Measurements from ENCODE around the gene LY6G5C.

Gene LY6G5C

DNA sequence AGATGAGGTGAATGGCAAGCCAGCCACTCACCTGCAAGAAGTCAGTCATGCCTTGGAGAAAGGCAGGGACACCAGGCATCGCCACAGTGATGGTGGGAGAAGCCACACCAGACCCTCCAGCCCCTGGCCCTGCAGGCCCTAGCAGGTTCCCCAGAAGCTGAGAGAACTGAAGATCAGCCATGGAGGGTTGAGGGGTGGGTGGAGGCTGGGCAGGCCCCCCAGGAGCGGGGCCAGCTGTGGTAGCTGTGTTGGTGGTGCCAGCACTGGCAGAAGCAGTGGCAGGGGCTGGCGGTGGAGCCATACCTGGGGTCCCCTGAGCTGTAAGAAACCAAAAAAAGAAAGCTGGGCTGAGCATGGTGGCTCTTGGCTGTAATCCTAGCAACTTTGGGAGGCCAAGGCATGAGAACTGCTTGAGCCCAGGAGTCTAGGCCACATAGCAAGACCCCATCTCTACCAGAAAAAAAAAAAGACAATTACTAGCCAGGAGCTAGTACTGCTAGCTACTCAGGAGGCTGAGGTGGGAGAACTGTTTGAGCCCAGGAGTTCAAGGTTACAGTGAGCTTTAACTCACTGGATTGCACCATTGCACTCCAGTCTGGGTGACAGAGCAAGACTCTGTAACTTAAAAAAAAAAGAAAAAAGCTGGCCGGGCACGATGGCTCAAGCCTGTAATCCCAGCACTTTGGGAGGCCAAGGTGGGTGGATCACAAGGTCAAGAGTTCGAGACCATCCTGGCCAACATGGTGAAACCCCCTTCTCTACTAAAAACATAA is 37.9 kb downstream of the LY6G5C start:
- DNase-seq (ENCODE audit: low read depth in 2 of 3, low spot score in 2 of 3), result no peak

DNA sequence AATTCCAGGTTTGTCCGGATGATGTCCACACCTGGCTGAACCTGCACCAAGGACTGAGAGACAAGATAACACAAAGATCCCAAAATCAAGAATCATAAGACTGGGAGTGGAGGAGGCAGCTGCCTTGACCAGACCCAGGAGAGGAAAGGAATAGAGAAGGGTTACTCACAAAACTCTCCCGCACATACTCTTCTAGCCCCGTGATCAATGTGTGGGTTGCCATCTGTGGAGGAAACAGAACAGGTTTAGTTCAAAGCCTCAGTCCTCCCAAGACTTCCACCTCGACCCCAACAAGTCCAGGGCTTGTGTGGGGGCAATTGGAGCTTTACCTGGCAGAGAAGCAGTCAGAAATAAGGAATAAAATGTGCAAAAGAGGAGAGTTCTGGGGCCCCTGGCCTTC is 39.5 kb downstream of the LY6G5C start:
- DNase-seq (ENCODE audit: low read depth in 2 of 3, low spot score in 2 of 3), result no peak

DNA sequence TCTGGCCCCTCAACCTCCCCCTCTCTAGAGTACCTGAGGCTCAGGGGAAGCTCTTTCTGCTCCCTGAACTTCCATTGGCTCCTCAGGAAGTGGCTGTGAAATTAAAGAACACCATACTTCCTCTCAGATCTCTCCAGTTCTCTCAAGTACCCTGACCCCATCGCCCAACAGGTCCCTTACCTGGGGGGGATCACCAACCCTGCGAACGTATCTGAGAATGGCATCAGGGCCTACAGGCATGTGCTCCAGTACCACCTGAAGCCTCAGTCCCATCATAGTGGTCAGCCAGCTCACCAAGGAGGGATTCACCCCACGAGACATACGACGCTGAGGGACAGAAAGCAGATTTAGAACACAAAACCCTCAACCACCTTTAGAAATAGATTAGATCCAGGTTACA is 40.3 kb downstream of the LY6G5C start:
- DNase-seq (ENCODE audit: low read depth in 2 of 3, low spot score in 2 of 3), result no peak

DNA sequence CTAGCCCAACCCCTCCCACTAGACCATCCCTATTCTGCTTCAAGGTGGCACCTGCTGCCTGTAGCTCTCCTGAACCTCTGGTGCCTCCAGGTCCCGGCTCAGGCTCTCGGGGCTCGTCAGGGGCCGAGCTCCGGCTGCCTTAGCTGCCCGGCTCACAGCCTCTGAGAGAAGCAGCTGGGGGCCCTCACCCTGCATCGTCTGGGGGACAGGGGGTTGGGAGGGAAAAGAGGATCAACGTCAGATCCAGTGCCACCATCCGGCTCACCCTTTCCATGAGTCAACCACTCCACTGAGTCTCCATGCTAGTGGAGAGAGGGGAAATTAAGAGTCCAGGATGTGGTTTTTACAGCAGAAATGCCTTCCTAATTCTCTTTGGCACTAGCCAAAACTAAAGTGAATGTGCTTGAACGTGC is 41.4 kb downstream of the LY6G5C start:
- DNase-seq (ENCODE audit: low read depth in 2 of 3, low spot score in 2 of 3), result no peak

DNA sequence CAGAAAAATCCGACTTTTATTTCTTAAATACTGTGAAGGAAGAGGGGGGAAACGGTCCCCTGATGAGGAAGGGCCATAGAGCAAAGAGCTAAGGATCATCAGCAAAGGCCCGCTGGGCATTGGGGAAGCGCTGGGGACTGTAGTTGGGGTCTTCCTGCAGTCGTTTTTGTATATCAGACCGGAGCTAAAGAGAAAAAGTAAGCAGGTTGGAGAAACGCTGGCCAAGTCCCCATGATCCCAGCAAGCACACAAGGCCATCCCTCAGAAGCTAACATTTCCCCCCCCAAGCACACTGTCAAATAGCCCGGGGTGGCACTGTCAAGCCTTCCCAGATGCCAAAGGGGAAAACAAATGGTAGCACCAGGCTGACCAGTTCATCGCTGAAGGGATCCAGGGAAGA is 41.8 kb downstream of the LY6G5C start:
- DNase-seq (ENCODE audit: low read depth in 2 of 3, low spot score in 2 of 3), result no peak

DNA sequence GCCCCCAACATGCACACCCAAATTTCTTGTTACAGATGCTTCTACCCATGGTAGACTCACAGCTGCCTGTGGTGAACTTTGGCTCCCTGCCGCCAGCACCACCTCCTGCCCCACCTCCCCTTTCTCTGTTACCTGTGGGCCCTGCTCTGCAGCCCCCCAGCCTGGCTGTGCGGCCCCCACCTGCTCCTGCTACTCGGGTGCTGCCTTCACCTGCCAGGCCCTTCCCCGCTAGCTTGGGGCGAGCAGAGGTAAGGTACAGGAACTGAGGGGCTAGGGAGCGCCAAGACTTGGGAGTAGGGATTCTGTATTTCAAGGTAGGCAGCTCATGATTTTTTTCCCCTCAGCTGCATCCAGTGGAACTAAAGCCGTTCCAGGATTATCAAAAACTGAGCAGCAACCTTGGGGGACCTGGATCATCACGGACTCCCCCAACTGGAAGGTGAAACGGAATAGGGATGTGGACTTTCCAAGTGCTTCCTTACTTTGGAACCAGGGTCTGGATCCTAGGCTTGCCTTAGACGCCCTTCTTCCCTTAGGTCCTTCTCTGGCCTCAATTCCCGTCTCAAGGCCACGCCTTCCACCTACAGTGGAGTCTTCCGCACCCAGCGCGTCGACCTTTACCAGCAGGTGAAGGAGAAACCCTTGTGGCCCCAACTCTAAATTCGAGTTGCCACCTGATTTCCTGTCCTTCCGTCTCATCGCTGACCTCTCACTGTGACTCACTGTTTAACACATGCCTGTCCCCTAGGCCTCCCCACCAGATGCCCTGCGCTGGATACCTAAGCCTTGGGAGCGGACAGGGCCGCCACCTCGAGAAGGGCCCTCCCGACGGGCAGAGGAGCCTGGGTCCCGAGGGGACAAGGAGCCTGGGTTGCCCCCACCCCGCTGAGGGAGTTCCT is 43.9 kb downstream of the LY6G5C start:
- DNase-seq (ENCODE audit: low read depth in 2 of 3, low spot score in 2 of 3), result no peak

DNA sequence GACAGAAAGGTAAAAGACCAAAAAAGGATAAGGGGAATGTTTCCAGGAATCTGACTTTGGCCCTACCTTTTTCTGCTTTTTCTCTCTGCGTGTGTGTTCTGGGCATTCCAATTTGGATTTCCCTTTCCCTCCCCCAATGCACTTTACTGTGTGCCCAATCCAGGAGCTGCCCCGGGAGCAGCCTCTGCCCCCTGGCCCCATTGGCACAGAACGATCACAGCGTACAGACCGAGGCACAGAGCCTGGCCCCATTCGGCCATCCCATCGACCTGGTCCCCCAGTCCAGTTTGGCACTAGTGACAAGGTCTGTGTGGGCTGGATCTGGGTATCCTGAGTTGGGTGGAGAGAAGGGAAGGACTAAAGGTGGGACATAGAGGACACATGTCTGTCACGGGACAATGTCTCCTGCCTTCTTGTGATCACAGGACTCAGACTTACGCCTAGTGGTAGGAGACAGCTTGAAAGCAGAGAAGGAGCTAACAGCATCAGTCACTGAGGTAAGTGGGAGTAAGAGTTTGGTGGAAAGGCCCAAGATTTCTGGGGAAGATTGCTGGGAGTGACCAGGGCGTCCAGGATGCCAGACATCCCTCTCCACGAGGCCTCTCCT is 45.8 kb downstream of the LY6G5C start:
- no peak for DNase-seq (ENCODE audit: low read depth in 2 of 3, low spot score in 2 of 3)

DNA sequence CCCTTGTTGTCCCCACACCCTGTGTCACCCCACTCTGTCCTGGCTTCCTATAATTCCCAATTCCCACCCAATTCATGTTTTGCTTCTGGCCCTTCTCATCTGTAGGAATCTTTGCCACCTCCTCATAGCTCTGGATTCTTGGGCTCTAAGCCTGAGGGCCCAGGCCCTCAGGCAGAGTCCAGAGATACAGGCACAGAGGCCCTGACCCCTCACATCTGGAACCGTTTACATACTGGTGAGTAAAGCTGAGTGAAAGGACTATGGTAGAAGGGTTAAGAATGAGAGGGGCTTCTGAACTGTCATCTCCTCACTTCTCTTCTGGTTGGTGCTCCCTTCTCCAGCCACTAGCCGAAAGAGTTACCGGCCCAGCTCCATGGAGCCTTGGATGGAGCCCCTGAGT is 46.7 kb downstream of the LY6G5C start:
- no peak for DNase-seq (ENCODE audit: low read depth in 2 of 3, low spot score in 2 of 3)

DNA sequence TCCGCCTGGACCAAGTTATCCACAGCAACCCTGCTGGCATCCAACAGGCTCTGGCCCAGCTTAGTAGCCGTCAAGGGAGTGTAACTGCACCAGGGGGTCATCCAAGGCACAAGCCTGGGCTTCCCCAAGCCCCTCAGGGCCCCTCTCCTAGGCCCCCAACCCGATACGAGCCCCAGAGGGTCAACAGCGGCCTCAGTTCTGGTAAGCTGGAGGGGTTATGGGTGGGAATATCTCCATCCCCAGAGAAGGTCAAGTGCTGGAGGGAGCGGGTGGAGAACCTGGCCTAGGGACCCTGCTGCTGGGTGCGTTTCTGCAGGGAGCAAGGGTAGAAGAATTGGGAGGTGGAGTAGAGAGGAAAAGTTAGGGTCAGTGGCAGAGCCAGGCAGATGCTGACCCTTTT is 47.4 kb downstream of the LY6G5C start:
- no peak for DNase-seq (ENCODE audit: low read depth in 2 of 3, low spot score in 2 of 3)

DNA sequence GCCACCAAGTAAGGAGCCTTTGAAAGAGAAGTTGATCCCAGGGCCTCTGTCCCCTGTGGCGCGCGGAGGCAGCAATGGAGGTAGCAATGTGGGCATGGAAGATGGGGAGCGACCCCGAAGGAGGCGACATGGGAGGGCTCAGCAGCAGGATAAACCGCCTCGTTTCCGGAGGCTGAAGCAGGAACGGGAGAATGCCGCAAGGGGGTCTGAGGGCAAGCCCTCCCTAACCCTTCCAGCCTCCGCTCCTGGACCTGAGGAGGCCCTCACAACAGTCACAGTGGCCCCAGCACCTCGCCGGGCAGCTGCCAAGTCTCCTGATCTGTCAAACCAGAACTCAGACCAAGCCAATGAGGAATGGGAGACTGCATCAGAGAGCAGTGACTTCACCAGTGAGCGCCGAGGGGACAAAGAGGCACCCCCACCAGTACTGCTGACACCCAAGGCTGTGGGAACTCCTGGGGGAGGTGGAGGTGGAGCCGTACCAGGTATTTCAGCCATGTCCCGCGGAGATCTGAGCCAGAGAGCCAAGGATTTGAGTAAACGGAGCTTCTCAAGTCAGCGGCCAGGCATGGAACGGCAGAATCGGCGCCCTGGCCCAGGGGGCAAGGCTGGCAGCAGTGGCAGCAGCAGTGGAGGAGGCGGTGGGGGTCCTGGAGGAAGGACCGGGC is 48.5 kb downstream of the LY6G5C start:
- no peak for DNase-seq (ENCODE audit: low read depth in 2 of 3, low spot score in 2 of 3)

DNA sequence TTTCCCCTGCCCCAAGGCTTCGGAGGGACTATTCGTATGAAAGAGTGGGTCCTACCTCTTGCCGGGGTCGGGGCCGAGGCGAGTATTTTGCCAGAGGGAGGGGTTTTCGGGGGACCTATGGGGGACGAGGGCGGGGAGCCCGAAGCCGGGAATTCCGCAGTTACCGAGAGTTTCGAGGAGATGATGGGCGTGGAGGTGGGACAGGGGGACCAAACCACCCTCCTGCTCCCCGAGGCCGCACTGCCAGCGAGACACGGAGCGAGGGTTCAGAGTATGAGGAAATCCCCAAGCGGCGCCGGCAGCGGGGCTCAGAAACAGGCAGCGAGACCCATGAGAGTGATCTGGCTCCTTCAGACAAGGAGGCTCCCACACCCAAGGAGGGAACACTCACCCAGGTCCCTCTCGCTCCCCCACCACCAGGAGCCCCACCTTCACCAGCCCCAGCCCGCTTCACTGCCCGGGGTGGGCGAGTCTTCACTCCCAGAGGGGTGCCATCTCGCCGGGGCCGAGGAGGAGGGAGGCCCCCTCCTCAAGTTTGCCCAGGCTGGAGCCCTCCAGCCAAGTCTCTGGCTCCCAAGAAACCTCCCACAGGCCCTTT is 49.1 kb downstream of the LY6G5C start:
- DNase-seq (ENCODE audit: low read depth in 2 of 3, low spot score in 2 of 3), result no peak

DNA sequence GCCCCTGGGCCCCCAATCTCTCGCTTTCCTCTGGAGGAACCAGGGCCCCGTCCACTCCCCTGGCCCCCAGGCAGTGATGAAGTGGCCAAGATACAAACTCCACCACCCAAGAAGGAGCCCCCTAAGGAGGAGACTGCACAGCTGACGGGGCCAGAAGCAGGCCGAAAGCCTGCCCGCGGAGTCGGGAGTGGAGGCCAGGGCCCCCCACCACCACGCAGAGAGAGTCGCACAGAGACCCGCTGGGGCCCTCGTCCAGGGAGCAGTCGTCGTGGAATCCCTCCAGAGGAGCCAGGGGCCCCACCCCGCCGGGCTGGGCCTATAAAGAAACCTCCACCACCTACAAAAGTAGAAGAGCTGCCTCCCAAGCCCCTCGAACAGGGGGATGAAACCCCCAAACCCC is 49.7 kb downstream of the LY6G5C start:
- DNase-seq (ENCODE audit: low read depth in 2 of 3, low spot score in 2 of 3), result no peak

DNA sequence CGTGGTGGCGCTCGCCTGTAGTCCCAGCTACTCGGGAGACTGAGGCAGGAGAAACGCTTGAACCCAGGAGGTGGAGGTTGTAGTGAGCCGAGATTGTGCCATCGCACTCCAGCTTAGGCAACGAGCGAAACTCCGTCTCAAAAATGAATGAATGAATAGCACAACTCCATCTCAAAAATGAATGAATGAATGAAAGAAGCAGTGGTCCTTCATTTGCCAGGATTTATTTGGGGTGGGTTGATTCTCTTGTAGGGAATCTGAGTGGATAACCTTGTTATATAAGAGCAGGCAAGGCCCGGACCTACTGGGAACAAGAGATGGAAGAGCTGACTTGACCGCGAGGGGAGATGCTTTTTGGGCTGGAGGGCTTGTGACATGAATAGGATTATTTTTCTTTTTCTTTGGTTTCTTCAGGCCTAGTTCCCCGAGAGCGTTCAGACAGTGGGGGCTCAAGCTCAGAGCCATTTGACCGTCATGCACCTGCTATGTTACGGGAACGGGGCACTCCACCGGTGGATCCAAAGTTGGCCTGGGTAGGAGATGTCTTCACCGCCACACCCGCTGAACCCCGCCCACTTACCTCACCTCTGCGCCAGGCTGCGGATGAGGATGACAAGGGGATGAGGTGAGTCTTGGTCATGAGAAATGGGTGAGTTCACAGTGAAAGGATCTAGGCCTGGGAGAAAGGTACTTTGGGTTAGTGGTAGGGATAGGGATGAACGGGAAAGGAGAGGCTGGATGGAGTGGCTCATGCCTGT is 50.5 kb downstream of the LY6G5C start:
- no peak for DNase-seq (ENCODE audit: low read depth in 2 of 3, low spot score in 2 of 3)

DNA sequence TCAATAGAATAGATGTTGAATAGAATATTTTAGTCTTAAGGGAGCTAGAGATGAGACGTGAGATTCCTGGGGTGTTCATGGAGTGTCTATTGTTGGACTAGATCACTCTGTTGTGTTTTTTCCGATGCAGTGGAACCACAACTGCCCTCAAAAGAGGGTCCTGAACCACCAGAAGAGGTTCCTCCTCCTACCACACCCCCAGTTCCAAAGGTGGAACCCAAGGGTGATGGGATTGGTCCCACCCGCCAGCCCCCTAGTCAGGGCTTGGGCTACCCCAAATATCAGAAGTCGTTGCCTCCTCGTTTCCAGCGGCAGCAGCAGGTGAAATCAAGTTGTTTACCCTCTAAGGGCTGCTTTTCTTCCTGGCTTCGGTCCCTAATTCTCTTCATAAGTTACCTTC is 51.9 kb downstream of the LY6G5C start:
- no peak for DNase-seq (ENCODE audit: low read depth in 2 of 3, low spot score in 2 of 3)

DNA sequence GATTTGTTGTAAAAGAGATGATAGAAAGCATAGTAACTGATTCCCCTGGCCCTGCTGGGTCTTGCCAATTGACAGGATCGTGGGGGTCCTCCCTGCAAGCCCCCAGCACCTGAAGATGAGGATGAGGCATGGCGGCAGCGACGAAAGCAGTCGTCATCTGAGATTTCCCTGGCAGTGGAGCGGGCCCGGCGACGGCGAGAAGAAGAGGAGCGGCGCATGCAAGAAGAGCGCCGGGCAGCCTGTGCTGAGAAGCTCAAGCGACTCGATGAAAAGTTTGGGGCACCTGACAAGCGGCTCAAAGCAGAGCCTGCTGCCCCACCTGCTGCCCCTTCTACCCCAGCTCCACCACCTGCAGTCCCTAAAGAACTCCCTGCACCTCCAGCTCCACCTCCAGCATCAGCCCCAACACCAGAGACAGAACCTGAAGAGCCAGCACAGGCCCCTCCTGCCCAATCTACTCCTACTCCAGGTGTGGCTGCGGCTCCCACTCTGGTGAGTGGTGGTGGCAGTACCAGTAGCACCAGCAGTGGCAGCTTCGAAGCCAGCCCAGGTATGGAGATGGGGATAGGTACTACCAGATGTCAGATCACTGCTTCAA is 53.1 kb downstream of the LY6G5C start:
- no peak for DNase-seq (ENCODE audit: low read depth in 2 of 3, low spot score in 2 of 3)

DNA sequence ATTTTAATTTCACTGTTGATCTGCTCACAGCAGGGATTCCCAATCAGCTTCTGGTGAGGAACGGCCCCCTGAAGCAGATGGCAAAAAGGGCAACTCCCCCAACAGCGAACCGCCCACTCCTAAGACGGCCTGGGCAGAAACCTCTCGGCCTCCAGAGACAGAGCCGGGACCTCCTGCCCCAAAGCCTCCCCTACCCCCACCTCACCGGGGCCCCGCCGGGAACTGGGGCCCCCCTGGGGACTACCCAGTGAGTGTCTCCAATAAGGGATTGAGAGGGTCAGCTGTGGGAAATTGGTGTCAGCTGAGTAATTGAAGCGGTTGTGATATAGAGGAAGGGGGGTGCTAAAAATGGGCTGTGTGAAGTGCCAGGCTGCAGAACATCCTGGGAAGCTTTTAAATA is 53.9 kb downstream of the LY6G5C start:
- no peak for DNase-seq (ENCODE audit: low read depth in 2 of 3, low spot score in 2 of 3)
